PC-3 (cell line): ENCODE measurements around the gene ZEB2. TPM values are rescaled to one million over a fixed set of nuclear protein-coding genes. Genes with fewer than 3 reads are reported as not detected.

Experiments
- ATAC-seq: fragments of 200-7000 bp; cut with Tn5 transposase; 2 replicates; pipeline ENCODE4 v1.9.1; 2020; ENCODE audit warnings: mild to moderate bottlenecking, moderate library complexity
- BruUV-seq: library from RNA; stranded (reverse); fragments of 400-500 nt; replicated peaks from 2 replicates; lab custom pipeline; 2021; lab: Mats Ljungman, UMichigan
- CTCF ChIA-PET: fragments of 300-600 bp; sonication (Branson Sonifier 250); formaldehyde crosslinking; loops from one replicate; lab custom pipeline; 2022; ENCODE audit warnings: antibody characterized with exemption; lab: Charles Lee
- POLR2A ChIA-PET: fragments of 300-600 bp; sonication (Branson Sonifier 250); formaldehyde crosslinking; loops from one replicate; lab custom pipeline; 2022; ENCODE audit warnings: antibody characterized with exemption; ENCODE audit not compliant: unreplicated experiment; lab: Charles Lee
- DNase-seq: peaks from one replicate; pipeline ENCODE4 v3.0.0-alpha.2; 2015
- H2AFZ ChIP-seq: fragments of 300-600 bp; sonication (generic); 2 replicates; pipeline ENCODE4 v1.6.0; 2016; ENCODE audit warnings: antibody characterized with exemption, low read length
- H3F3A ChIP-seq: fragments of 300-600 bp; sonication (generic); one replicate; pipeline ENCODE4 v1.6.0; 2017; ENCODE audit warnings: antibody characterized with exemption, low read length, control low read depth, mild to moderate bottlenecking; ENCODE audit not compliant: unreplicated experiment
- H3K27ac ChIP-seq: fragments of 300-600 bp; sonication (generic); 2 replicates; pipeline ENCODE4 v1.5.1; 2016; ENCODE audit warnings: mild to moderate bottlenecking, low read length
- H3K27me3 ChIP-seq: fragments of 300-600 bp; sonication (generic); 2 replicates; pipeline ENCODE4 v1.6.1; 2016; ENCODE audit warnings: low read length, mixed read lengths
- H3K36me3 ChIP-seq: fragments of 300-600 bp; sonication (generic); 2 replicates; pipeline ENCODE4 v1.6.1; 2016; ENCODE audit warnings: low read depth, mixed run types, low read length, mixed read lengths
- H3K4me1 ChIP-seq: fragments of 300-600 bp; sonication (generic); 2 replicates; pipeline ENCODE4 v1.5.1; 2016; ENCODE audit warnings: low read length; ENCODE audit not compliant: insufficient read depth
- H3K4me2 ChIP-seq: fragments of 300-600 bp; sonication (generic); 2 replicates; pipeline ENCODE4 v1.6.0; 2016; ENCODE audit warnings: low read length
- H3K4me3 ChIP-seq: fragments of 300-600 bp; sonication (generic); 2 replicates; pipeline ENCODE4 v1.5.1; 2016; ENCODE audit warnings: mild to moderate bottlenecking, low read length, mixed read lengths
- H3K79me2 ChIP-seq: fragments of 300-600 bp; sonication (generic); 2 replicates; pipeline ENCODE4 v1.6.1; 2017; ENCODE audit warnings: low read length, mixed read lengths
- H3K9ac ChIP-seq: fragments of 300-600 bp; sonication (generic); 2 replicates; pipeline ENCODE4 v1.6.0; 2016; ENCODE audit warnings: mild to moderate bottlenecking, low read length
- H3K9me2 ChIP-seq: fragments of 300-600 bp; sonication (generic); replicated peaks from 2 replicates; pipeline ENCODE4 v1.6.1; 2016; ENCODE audit warnings: mixed run types, low read length, mixed read lengths
- H3K9me3 ChIP-seq: fragments of 300-600 bp; sonication (generic); 2 replicates; pipeline ENCODE4 v1.6.1; 2016; ENCODE audit warnings: low read length, mixed read lengths
- H4K20me1 ChIP-seq: fragments of 300-600 bp; sonication (generic); 2 replicates; pipeline ENCODE4 v1.6.1; 2016; ENCODE audit warnings: low read length, mixed read lengths
- CTCF ChIP-seq: fragments of 300-600 bp; sonication (generic); conservative IDR thresholded peaks from 2 replicates; pipeline ENCODE4 v1.5.1; 2017; ENCODE audit warnings: antibody characterized with exemption, low read depth, mild to moderate bottlenecking, low read length
- EZH2 ChIP-seq: fragments of 300-600 bp; sonication (generic); IDR thresholded peaks from one replicate; pipeline ENCODE4 v1.6.1; 2017; ENCODE audit warnings: antibody characterized with exemption, mild to moderate bottlenecking, low read length; ENCODE audit not compliant: unreplicated experiment
- EZH2phosphoT487 ChIP-seq: fragments of 300-600 bp; sonication (generic); IDR thresholded peaks from 2 replicates; pipeline ENCODE4 v1.6.1; 2018; ENCODE audit warnings: mild to moderate bottlenecking, antibody characterized with exemption, low read length, borderline replicate concordance
- intact Hi-C: fragments of 100-400 bp; cut with micrococcal nuclease; formaldehyde crosslinking; loops from 2 replicates; pipeline ENCODE4 v1.9.0; 2023
- total RNA-seq: library from RNA; depleted of rRNA; stranded (reverse); fragments of >200 nt; gene quantifications from 2 replicates; pipeline ENCODE4 v1.2.3, GENCODE V29; 2014

The ZEB2 gene
- total RNA-seq, 1 experiment from 2014 or later, result 1.1 TPM

- Histone ChIP-seq H3K9me2 (no peaks in the 10 kb centered on the region), H2AFZ (peak overlapping the region; percentile 37; the same call in 1 of the 2 replicates), H3K9me3 (no peaks in the 10 kb centered on the region), H3K4me1 (peaks cover 22% of the 10 kb centered on the region), H3K27ac (0 out of 2 replicates have a peak overlapping the region, but pooled peaks have one; percentile 50), H3F3A (no peaks in the 10 kb centered on the region), H4K20me1 (no peaks in the 10 kb centered on the region), H3K79me2 (no peaks in the 10 kb centered on the region), H3K36me3 (no peaks in the 10 kb centered on the region), H3K4me2 (peak overlapping the region; percentile 73), H3K9ac (no peak overlapping the region), H3K27me3 (no peaks in the 10 kb centered on the region), H3K4me3 (no peak overlapping the region)
- DNase-seq, result peak; percentile 27
- ChIA-PET CTCF (no interaction called here), POLR2A (no interaction called here)
- no TSS peak for BruUV-seq
- no peak for TF ChIP-seq EZH2phosphoT487
- TF ChIP-seq EZH2, result no peak
- no peak for TF ChIP-seq CTCF
- peak; percentile 69 for ATAC-seq
- intact Hi-C loops, result loop anchor here (5.0 kb wide), 1 partner anchor 198 kb away; a partner anchor contains a TSS
These were observed 9.9 kb upstream of the ZEB2 start for GRCh38 chr2:144529841-144530240.

- CTCF ChIA-PET, result no interaction called here
- H3K27me3 ChIP-seq, result 0 out of 2 replicates have a peak, but pooled peaks cover under 1% of the 10 kb centered on the region
- intact Hi-C loops, result no loop called here
These were observed 8.2 kb upstream of the ZEB2 start for GRCh38 chr2:144528108-144528507.

More at GRCh38 chr2:144528108-144528507, 8.2 kb upstream of the ZEB2 start:
- no peak overlapping the region for H2AFZ ChIP-seq
- no TSS peak for BruUV-seq
- H3K4me3 ChIP-seq, result no peak overlapping the region
- H3K9me2 ChIP-seq, result no peaks in the 10 kb centered on the region
- no peaks in the 10 kb centered on the region for H3F3A ChIP-seq
- ATAC-seq (no peak), DNase-seq (no peak)
- POLR2A ChIA-PET, result no interaction called here
- no peaks in the 10 kb centered on the region for H4K20me1 ChIP-seq
- no peaks in the 10 kb centered on the region for H3K79me2 ChIP-seq
- peaks cover 22% of the 10 kb centered on the region for H3K4me1 ChIP-seq
- H3K27ac ChIP-seq, result no peak overlapping the region
- no peak overlapping the region for H3K9ac ChIP-seq
- H3K36me3 ChIP-seq, result no peaks in the 10 kb centered on the region
- H3K9me3 ChIP-seq, result no peaks in the 10 kb centered on the region
- TF ChIP-seq CTCF (no peak), EZH2phosphoT487 (no peak), EZH2 (no peak)
- H3K4me2 ChIP-seq, result no peak overlapping the region
